GM19397 (cell line): Measurements from ENCODE around the gene NRAP.
A peak's percentile ranks its signal among the peaks of the same experiment; 100 is the strongest.
"Not testable (repeated sequence)": the region's sequence is repeated elsewhere in the genome, so short reads cannot be mapped to it uniquely, and the experiment has no call there.

Source experiments
- ATAC-seq: cut with Tn5 transposase; IDR thresholded peaks from one replicate; pipeline ENCODE4 v1.9.1; 2021; ENCODE audit warnings: mild to moderate bottlenecking, moderate library complexity; ENCODE audit not compliant: unreplicated experiment

NRAP gene

GRCh38 chr10:113686028-113686427 is 22.2 kb upstream of the NRAP start:
- ATAC-seq: no peak

- no peak for ATAC-seq
Measured at GRCh38 chr10:113683300-113683699, 19.5 kb upstream of the NRAP start.

GRCh38 chr10:113681533-113682470 is 18.0 kb upstream of the NRAP start:
- peak; percentile 42 for ATAC-seq

- peak; percentile 6 for ATAC-seq
Measured at GRCh38 chr10:113680190-113681111, 16.6 kb upstream of the NRAP start.

- ATAC-seq: peak; percentile 79
Measured at GRCh38 chr10:113679463-113680189, 15.8 kb upstream of the NRAP start, which contains the start of gene CASP7. Gene CASP7 (plus strand): TSS chr10:113679912. CDS start chr10:113697494, 17,582 bp downstream.

- peak; percentile 45 for ATAC-seq
Measured at GRCh38 chr10:113666682-113667252, 2.9 kb upstream of the NRAP start.

GRCh38 chr10:113665806-113666354 is 2.0 kb upstream of the NRAP start:
- ATAC-seq: no peak

- no peak for ATAC-seq
Measured at GRCh38 chr10:113665352-113665751, 1.5 kb upstream of the NRAP start.

- no peak for ATAC-seq
Measured at GRCh38 chr10:113663142-113663541, 699 bp downstream of the NRAP start.

- no peak for ATAC-seq
Measured at GRCh38 chr10:113661332-113661731, 2.5 kb downstream of the NRAP start.

GRCh38 chr10:113657544-113657943 is 6.3 kb downstream of the NRAP start:
- no peak for ATAC-seq

GRCh38 chr10:113656896-113657295 is 6.9 kb downstream of the NRAP start:
- no peak for ATAC-seq

GRCh38 chr10:113652456-113652855 is 11.4 kb downstream of the NRAP start:
- not testable (repeated sequence) for ATAC-seq

GRCh38 chr10:113651898-113652297 is 11.9 kb downstream of the NRAP start:
- no peak for ATAC-seq

- ATAC-seq: no peak
Measured at GRCh38 chr10:113651021-113651420, 12.8 kb downstream of the NRAP start.

- ATAC-seq: no peak
Measured at GRCh38 chr10:113650172-113650571, 13.7 kb downstream of the NRAP start.

- no peak for ATAC-seq
Measured at GRCh38 chr10:113648478-113648877, 15.4 kb downstream of the NRAP start.

- ATAC-seq: no peak
Measured at GRCh38 chr10:113647812-113648211, 16.0 kb downstream of the NRAP start.

GRCh38 chr10:113646336-113647201 is 17.3 kb downstream of the NRAP start:
- ATAC-seq: no peak
